ENCODE data around the gene NEMP2. TPM values are rescaled to one million over a fixed set of nuclear protein-coding genes. Genes with fewer than 3 reads are reported as not detected.
"Not testable (repeated sequence)": the region's sequence is repeated elsewhere in the genome, so short reads cannot be mapped to it uniquely, and the experiment has no call there.

The NEMP2 gene
- polyA plus RNA-seq, 3 donors = 12.1 to 15.3 (median 13.5) TPM

- not testable (repeated sequence) for DNase-seq (ENCODE audit: low read depth in 3 of 3, low spot score in 2 of 3)
Measured at GRCh38 chr2:190494600-190495227, 39.8 kb downstream of the NEMP2 start.

GRCh38 chr2:190493095-190493494 lies 41.4 kb downstream of the NEMP2 start:
- no peak for DNase-seq (ENCODE audit: low read depth in 3 of 3, low spot score in 2 of 3)

GRCh38 chr2:190490502-190490901 lies 44.0 kb downstream of the NEMP2 start:
- no peak for DNase-seq (ENCODE audit: low read depth in 3 of 3, low spot score in 2 of 3)

- DNase-seq (ENCODE audit: low read depth in 3 of 3, low spot score in 2 of 3) = no peak
Measured at GRCh38 chr2:190489475-190489874, 45.0 kb downstream of the NEMP2 start.

- no peak for DNase-seq (ENCODE audit: low read depth in 3 of 3, low spot score in 2 of 3)
Measured at GRCh38 chr2:190488516-190489233, 45.8 kb downstream of the NEMP2 start.

GRCh38 chr2:190486037-190486623 lies 48.4 kb downstream of the NEMP2 start:
- no peak for DNase-seq (ENCODE audit: low read depth in 3 of 3, low spot score in 2 of 3)

- no peak for DNase-seq (ENCODE audit: low read depth in 3 of 3, low spot score in 2 of 3)
Measured at GRCh38 chr2:190482451-190482850, 52.1 kb downstream of the NEMP2 start.

GRCh38 chr2:190481339-190481738 lies 53.2 kb downstream of the NEMP2 start:
- DNase-seq (ENCODE audit: low read depth in 3 of 3, low spot score in 2 of 3) = no peak

- no peak for DNase-seq (ENCODE audit: low read depth in 3 of 3, low spot score in 2 of 3)
Measured at GRCh38 chr2:190478572-190479195, 55.8 kb downstream of the NEMP2 start.

- DNase-seq (ENCODE audit: low read depth in 3 of 3, low spot score in 2 of 3) = no peak
Measured at GRCh38 chr2:190477661-190478454, 56.7 kb downstream of the NEMP2 start.

- DNase-seq (ENCODE audit: low read depth in 3 of 3, low spot score in 2 of 3) = no peak
Measured at GRCh38 chr2:190470256-190470826, 64.2 kb downstream of the NEMP2 start.

- DNase-seq (ENCODE audit: low read depth in 3 of 3, low spot score in 2 of 3) = peak in 1 of 3 donors; percentile 14
Measured at GRCh38 chr2:190469771-190470170, 64.8 kb downstream of the NEMP2 start.

- peak in 2 of 3 donors; percentile 60 to 71 for DNase-seq (ENCODE audit: low read depth in 3 of 3, low spot score in 2 of 3)
Measured at GRCh38 chr2:190468814-190469569, 65.5 kb downstream of the NEMP2 start.

- not testable (repeated sequence) for DNase-seq (ENCODE audit: low read depth in 3 of 3, low spot score in 2 of 3)
Measured at GRCh38 chr2:190468354-190468753, 66.2 kb downstream of the NEMP2 start.

GRCh38 chr2:190467575-190468083 lies 66.9 kb downstream of the NEMP2 start:
- DNase-seq (ENCODE audit: low read depth in 3 of 3, low spot score in 2 of 3) = peak in 2 of 3 donors; percentile 36 to 48

- no peak for DNase-seq (ENCODE audit: low read depth in 3 of 3, low spot score in 2 of 3)
Measured at GRCh38 chr2:190466819-190467446, 67.6 kb downstream of the NEMP2 start.

GRCh38 chr2:190465060-190465459 lies 69.5 kb downstream of the NEMP2 start:
- DNase-seq (ENCODE audit: low read depth in 3 of 3, low spot score in 2 of 3) = no peak

- no peak for DNase-seq (ENCODE audit: low read depth in 3 of 3, low spot score in 2 of 3)
Measured at GRCh38 chr2:190462611-190463010, 71.9 kb downstream of the NEMP2 start.

- DNase-seq (ENCODE audit: low read depth in 3 of 3, low spot score in 2 of 3) = no peak
Measured at GRCh38 chr2:190462181-190462580, 72.3 kb downstream of the NEMP2 start.
